ENCODE results near the gene TENT4A. TPM values are rescaled to one million over a fixed set of nuclear protein-coding genes. Genes with fewer than 3 reads are reported as not detected.

TENT4A gene
- total RNA-seq, 1 donor from 2014 or later: 41.2 TPM

DNA sequence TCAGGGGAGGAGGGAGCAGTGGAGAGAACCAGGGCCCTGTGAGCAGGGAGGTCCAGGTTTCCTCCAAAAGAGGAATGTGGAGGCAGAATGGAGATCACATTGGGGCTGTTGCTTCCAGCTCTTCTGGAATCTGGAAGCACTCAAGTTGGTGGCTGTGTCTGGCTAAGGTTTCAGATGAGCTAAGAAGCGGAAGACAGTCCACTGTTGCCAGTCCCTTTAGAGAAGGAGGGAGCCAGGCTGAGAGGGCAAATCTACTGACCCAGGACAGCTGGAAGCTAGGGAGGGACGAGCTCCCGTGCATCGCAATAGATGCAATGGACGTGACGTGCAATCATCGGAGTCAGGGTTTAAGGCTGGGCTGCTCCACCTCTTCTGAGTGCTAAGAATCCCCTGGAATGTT is 71.2 kb downstream of the TENT4A start:
- Mint-ChIP-seq H3K4me1 (peaks cover 8% of the 10 kb centered on the region), H3K4me3 (no peak overlapping the region), H3K27ac (ENCODE audit: unreplicated experiment) (no peak overlapping the region), H3K36me3 (ENCODE audit: low read depth) (peaks cover 6% of the 10 kb centered on the region), H3K27me3 (ENCODE audit: low read depth) (no peaks in the 10 kb centered on the region), H3K9me3 (peaks cover 7% of the 10 kb centered on the region)
- DNase-seq (ENCODE audit: low read depth, low spot score): no peak
- TF ChIP-seq, protein P1, sequence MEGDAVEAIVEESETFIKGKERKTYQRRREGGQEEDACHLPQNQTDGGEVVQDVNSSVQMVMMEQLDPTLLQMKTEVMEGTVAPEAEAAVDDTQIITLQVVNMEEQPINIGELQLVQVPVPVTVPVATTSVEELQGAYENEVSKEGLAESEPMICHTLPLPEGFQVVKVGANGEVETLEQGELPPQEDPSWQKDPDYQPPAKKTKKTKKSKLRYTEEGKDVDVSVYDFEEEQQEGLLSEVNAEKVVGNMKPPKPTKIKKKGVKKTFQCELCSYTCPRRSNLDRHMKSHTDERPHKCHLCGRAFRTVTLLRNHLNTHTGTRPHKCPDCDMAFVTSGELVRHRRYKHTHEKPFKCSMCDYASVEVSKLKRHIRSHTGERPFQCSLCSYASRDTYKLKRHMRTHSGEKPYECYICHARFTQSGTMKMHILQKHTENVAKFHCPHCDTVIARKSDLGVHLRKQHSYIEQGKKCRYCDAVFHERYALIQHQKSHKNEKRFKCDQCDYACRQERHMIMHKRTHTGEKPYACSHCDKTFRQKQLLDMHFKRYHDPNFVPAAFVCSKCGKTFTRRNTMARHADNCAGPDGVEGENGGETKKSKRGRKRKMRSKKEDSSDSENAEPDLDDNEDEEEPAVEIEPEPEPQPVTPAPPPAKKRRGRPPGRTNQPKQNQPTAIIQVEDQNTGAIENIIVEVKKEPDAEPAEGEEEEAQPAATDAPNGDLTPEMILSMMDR (conservative IDR thresholded peaks at IDR 0.05): no peak

DNA sequence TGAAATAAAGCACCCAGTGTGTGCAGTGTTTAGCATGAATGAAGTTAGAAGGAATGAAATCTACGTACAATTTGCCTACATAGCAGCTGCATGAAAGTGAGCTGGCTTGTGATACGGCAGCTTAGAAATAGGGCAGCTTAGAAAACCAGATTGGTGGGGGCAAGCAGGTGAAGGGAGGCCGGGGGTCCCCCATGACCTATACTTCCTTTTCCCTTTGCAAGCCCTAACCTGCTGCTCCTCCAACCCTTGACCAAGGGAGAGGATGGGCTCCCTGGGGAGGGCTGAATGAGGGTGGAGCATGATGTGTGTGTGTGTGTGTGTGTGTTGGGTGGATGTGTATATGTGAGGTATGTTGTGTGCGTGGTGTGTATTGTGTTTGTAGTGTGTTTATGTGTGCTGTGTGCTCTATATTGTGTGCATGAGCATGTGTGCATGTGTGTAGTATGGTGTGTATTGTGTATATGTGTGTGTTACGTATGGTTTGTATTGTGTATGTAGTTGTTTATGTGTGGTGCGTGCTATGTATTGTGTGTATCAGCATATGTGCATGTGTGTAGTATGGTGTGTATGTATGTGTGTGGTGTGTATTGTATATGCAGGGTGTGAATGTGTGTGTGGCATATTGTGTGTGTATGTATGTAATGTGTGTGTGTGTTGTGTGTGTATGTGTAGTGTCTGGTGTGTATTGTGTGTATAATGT is 72.1 kb downstream of the TENT4A start:
- peaks cover 8% of the 10 kb centered on the region for H3K4me1 Mint-ChIP-seq
- no peak overlapping the region for H3K4me3 Mint-ChIP-seq
- H3K27me3 Mint-ChIP-seq (ENCODE audit: low read depth): peaks cover 2% of the 10 kb centered on the region
- TF ChIP-seq, protein P1 (conservative IDR thresholded peaks at IDR 0.05): no peak
- no peak overlapping the region for H3K27ac Mint-ChIP-seq (ENCODE audit: unreplicated experiment)
- peaks cover 3% of the 10 kb centered on the region for H3K36me3 Mint-ChIP-seq (ENCODE audit: low read depth)
- peaks cover 4% of the 10 kb centered on the region for H3K9me3 Mint-ChIP-seq
- no peak for DNase-seq (ENCODE audit: low read depth, low spot score)

DNA sequence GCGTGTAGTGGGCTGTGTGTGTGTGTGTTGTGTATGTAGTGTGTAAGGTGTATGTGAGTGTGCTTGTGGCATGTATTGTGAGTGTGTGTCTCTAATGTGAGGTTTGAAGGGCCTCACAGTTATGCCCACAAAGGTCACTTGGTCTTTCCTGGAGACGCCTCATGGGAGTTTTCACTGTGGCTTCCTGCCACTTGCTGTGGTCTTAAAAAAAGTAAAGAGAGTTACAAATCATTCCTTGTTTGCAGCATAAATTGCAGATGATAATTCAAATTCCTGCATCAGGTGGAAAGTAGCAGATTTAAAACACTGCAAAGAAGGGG is 72.6 kb downstream of the TENT4A start:
- Mint-ChIP-seq H3K27ac (ENCODE audit: unreplicated experiment) (no peak overlapping the region), H3K9me3 (peaks cover under 1% of the 10 kb centered on the region), H3K36me3 (ENCODE audit: low read depth) (no peaks in the 10 kb centered on the region), H3K4me1 (peaks cover 8% of the 10 kb centered on the region), H3K27me3 (ENCODE audit: low read depth) (peaks cover 4% of the 10 kb centered on the region), H3K4me3 (no peak overlapping the region)
- TF ChIP-seq, protein P1 (conservative IDR thresholded peaks at IDR 0.05): no peak
- DNase-seq (ENCODE audit: low read depth, low spot score): no peak

DNA sequence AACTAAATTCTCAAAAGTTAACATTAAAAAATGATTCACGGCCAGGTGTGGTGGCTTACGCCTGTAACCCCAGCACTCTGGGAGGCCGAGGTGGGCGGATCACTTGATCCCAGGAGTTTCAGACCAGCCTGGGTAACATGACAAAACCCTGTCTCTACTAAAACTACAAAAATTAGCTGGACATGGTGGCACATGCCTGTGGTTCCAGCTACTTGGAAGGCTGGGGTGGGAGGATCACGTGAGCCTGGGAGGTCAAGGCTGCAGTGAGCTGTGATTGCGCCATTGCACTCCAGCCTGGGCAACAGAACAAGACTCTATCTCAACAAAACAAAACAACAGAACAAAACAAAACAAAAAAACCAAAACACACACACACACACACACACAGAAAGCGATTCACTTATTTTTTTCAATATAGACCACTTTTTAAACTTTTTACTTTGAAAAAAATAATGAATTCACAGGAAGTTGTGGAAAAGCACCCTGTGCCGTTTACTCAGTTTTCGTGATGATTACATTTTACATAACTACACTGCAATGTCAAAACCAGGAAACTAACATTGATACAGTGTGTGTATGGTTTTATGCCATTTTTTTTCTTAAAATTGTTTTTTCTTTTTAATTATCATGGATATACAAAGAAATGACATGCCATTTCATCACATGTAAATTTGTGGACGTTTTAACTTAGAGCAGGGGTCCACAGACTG is 73.7 kb downstream of the TENT4A start:
- Mint-ChIP-seq H3K4me3 (no peak overlapping the region), H3K27ac (ENCODE audit: unreplicated experiment) (no peak overlapping the region), H3K27me3 (ENCODE audit: low read depth) (peaks cover 4% of the 10 kb centered on the region), H3K4me1 (peaks cover 8% of the 10 kb centered on the region), H3K9me3 (no peaks in the 10 kb centered on the region), H3K36me3 (ENCODE audit: low read depth) (no peaks in the 10 kb centered on the region)
- TF ChIP-seq, protein P1 (conservative IDR thresholded peaks at IDR 0.05): no peak
- no peak for DNase-seq (ENCODE audit: low read depth, low spot score)

DNA sequence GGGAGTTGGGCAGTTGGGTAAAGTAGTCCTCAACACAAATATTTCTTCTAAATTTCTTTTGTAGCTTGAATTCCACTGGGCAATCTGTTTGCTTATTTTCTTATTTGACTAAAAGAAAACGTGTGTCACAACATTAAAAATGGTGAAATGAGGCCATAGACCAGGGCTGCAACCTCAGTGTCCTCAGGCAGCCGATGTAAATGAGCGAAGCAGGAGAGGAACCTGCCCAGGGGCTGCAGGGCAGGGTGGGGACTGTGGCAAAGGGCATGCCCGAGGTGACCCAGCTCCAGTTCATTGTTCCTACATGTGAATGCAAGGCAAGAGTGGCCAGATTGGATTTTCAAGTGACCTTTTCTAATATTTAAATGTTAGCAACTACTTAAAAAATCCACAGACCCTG is 74.7 kb downstream of the TENT4A start:
- Mint-ChIP-seq H3K27ac (ENCODE audit: unreplicated experiment) (no peak overlapping the region), H3K27me3 (ENCODE audit: low read depth) (peaks cover 4% of the 10 kb centered on the region), H3K36me3 (ENCODE audit: low read depth) (no peaks in the 10 kb centered on the region), H3K4me1 (peaks cover 8% of the 10 kb centered on the region), H3K4me3 (no peak overlapping the region), H3K9me3 (no peaks in the 10 kb centered on the region)
- DNase-seq (ENCODE audit: low read depth, low spot score): no peak
- TF ChIP-seq, protein P1 (conservative IDR thresholded peaks at IDR 0.05): no peak

All from neural crest cell (in vitro differentiated cells).